Islet precursor cell (in vitro differentiated cells): ENCODE measurements around the gene NTM.
"Not testable (repeated sequence)": the region's sequence is repeated elsewhere in the genome, so short reads cannot be mapped to it uniquely, and the experiment has no call there.

Experiments used
- DNase-seq: peaks from one replicate; pipeline ENCODE4 v3.0.0-alpha.2; 2018

NTM gene

DNA sequence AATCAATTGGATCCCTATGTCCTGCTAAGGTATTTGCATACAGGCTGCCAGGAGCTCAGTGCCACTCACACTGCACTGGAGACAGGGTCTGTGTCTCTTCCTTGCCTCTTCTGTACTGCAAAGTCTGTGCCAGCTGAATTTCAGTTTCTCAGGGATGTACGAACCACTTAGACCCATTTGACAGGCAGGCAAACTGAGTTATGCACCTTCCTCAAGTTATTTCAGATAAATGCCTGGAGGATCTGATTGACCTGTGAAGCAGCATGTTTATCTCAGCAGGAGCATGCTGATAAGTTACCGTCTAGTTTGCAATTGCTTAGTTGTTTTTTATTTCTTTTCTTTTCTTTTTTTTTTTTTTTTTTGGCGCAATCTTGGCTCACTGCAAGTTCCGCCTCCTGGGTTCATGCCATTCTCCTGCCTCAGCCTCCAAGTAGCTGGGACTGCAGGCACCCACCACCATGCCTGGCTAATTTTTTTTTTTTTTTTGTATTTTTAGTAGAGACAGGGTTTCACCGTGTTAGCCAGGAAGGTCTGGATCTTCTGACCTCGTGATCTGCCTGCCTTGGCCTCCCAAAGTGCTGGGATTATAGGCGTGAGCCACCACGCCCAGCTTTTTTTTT, 54.0 kb downstream of the NTM start:
- not testable (repeated sequence) for DNase-seq

DNA sequence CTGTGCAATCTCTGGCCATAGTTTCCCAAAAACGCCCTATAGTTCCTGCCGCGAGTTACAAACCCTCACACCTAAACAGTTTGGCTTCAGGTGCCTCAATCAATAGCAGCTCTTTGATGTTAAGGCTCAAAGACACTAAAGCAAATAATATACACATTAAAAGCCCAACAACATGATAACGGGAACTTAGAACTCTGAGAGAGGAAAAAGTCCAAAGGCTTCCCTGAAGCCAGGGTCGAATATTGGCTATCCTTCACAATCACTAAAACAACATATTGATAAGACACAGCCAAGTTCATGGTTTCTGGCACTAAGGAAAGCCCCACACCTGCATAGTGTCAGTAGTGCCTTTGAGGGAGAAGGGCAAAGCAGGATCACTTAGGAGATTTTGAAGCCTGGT, 54.9 kb downstream of the NTM start:
- DNase-seq = no peak

DNA sequence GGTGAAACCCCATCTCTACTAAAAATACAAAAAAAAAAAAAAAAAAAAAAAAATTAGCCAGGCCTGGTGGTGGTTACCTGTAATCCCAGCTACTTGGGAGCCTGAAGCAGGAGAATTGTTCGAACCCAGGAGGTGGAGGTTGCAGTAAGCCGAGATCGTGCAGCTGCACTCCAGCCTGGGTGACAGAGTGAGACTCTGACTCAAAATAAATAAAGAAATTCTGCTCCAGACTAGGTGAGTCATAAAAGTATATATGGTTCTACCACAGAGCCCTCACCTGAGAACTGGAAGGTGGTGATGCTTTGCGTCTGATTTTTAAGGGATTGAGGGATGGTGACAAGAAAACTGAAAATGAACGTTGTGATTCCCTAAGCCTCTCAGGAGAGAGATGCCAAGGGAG, 58.4 kb downstream of the NTM start:
- no peak for DNase-seq

DNA sequence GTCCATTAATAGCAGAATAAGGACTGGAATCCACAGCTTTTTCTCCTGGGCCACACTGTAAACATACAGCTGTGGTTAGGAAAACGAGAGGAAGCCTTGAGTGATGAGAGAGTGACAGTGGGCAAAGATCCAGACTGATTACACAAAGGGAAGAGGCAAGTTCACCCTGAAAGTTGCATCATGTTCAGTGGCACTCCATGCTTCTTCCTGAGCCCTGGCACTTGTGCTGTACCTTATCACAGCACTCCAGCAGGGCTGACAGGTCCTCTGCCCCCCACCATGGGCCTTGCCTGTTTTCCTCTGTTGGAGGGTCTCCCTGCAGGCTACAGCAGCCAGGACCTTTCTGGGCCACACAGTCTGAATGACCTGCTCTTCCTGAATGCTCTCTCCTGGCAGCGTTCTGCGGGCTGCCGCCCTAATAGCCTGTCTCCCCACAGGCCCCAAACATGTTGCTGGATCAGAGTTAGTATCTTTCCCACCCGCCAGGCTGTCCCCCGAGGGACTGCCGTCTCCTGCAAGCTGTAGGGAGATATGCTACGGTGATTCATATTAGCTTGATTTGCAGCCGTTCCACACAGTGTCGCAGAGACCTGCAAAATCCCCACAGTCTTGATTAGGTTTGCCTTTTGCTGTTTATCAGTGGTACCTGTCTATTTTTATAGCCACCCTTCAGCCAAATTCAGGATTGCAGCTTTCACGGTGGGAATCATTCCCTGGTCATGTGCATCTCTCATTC, 60.2 kb downstream of the NTM start:
- DNase-seq = no peak

DNA sequence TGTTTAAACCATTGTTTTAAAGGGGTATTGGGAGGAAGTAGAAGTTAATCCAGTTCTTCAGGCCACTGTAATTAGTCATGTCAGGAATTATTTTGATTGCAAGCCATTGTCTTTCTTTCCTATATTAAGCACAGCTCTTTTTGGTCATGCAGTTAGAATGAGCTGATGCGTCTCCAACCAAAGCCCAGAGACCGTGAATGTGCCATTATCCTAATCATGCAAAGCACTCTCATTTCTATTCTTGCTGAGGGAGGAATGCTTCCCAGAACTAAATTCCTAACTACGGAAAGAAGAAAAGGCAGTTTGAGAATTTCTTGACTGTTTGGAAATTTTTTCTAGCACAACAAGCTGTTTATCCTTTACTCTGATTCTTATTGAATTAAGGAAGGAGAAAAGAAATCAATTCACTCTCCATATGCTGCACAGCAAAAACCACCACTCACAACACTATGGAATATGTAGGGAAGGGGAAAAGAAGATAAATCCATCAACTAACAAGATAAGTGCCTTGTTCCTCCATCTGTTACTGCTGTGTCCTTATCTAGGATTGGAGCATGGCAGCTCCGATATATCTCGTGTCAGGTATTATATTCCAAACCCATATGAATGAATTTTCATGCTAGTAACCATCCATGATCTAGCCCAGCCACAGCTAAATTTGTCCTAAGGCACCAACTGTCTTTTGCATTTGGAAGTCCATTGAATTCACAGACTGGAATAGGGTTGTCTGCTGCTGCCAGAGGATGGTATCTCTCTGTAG, 70.8 kb downstream of the NTM start:
- DNase-seq = no peak

DNA sequence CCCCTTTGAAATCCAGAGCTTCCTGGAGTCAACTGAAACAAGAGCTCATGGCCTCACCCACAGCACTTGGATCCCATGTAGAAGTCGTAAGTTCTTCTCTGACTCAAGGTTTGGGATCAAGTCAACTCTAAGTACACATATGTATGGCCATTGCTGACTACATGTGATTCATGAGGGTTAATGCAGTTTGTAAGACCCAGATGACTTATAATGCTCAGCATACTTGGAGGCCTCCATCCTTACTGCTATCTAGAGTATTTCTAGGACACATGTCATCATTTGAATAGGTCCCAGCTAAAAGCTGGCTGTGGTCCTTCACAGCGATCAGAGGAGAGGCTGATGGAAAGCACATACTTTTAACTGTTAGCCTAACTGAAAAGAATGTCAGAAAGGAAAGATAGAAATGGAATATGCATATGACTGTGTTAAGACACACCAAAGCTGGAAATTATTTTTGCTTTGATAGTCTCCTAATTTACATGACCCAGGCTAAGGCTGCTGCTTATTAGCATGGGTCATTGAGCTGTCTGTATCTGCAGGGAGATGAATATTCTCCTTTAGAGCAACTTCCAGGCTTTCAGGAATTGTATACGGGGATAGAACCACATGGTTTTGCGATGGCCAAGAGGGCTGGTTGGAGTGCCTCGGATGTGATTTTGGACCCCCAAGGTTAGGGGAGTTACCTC, 76.3 kb downstream of the NTM start:
- DNase-seq = no peak

DNA sequence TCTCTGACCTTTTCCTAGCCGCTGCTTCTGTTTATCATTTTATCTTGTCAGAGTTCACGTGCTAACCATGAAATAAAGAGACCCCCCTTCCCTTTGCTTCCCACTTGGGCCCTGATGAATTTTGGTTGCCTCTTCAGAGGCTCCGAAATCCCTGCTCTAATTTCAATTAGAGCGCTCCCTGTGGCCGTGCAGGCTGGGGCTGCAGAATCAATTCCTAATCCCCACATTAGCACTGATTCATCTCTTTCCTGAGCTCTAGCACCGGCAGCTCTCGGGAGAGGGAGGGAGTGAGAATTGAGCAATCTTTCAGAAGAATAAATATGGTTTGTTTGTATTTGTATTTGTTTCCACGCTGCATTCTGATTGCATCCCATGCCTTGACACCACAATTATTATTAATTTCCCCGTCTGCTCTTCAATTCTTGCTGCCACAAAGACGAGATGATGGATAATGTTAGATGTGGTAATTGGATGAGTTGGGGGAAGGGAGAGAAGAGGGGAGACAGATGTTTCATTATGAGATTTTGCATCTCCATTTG, 76.9 kb downstream of the NTM start:
- DNase-seq = no peak

DNA sequence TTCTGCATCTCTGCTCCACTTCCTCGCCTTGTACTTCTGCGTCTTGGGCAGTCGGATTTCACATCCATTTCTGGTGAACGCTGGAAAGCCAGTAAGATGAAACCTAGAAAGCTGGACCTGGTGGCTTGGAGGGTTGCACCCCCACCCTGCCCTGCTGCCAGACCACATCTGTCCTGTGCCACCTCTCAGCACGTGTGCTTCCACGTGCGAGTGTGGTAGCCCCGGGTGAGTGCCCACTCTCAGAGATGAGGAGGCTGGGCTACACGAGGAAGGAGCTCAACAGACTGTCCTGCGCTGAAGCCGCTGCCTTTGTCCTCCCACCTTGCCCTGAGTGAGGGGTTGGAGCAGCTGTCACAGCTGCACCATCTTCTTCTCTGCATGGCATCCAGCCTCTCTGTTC, 77.5 kb downstream of the NTM start:
- no peak for DNase-seq

DNA sequence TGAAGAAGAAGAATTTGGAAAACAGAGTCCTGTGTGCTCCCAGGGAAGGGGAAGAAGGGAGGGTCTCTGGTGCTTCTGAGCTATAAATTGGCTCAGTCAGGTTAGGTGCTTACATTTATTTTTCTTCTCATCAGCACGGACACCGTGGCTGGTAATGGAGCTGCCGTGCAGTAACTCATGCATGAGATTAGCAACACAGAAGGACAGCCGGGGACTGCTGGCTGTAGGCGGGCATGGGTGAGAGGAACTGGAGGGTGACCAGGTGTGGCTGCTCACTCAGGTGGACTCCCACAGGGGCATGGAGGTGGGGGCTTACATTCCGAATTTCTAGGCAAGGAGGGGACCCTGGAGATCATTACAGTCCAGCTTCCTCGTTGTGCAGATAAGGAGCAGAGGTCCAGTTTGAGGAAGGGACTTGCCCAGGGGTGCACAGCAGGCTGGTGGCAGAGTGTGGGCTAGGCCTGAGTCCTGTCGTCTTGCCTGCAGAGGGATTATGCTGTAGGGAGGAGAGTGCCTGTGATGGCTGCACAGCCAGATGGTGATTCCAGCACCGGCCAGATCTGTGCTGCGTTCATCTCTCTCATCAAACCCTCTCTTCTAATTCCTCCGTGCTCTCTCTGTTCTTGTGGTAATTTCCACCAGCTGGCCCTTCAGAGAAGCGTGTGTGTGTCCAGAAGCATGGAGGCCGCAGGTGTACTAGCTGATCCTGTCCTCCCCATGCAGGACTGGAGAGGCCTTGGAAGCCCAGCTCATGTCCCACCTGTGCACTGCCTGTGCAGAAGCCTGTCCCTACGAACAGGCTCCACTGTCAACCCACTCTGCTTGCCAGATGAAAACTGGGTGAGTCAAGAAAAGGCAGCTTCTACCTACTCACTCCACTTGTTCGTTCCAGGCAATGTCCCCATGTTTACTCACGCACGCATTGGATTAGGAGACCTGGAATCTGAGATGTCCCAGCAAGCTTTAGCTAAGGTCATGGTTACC, 78.9 kb downstream of the NTM start:
- DNase-seq = no peak

DNA sequence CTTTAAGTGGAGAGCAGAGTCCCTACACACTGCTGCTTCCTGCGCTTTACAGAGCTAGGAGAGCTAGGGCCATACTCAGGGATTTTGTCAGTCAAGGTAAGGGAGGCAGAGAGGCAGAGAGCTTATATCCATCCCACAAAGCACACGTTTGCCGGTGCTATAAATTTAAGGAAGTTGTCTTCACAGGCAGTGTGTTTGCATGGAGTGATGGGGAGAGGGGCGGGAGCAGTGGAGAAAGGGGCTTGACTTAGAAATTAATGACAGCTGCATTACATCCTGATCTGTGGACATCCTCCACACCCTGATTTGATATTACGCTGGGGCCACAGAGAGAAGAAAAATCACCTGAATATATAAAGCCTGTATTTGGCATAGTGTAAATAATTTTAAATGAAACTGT, 84.1 kb downstream of the NTM start:
- DNase-seq = no peak

DNA sequence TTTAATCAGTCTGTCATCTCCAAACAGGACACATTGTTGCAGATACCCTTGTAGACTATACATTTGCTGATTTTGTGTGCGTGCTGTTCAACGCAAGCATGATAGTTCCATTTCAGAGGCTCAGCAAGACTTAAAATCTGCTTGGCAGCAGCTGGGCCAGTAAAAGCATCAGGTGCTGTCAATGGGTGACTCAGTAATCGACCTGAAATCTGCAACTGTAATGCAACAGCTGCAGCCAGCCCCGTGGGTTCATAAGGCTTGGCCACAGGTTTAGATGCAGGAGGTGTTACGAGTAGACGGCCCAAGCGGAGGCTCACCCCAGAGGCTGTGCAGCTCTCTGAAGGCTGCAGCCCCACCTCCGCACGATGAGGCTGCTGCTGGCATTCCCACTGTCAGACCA, 84.6 kb downstream of the NTM start:
- no peak for DNase-seq

DNA sequence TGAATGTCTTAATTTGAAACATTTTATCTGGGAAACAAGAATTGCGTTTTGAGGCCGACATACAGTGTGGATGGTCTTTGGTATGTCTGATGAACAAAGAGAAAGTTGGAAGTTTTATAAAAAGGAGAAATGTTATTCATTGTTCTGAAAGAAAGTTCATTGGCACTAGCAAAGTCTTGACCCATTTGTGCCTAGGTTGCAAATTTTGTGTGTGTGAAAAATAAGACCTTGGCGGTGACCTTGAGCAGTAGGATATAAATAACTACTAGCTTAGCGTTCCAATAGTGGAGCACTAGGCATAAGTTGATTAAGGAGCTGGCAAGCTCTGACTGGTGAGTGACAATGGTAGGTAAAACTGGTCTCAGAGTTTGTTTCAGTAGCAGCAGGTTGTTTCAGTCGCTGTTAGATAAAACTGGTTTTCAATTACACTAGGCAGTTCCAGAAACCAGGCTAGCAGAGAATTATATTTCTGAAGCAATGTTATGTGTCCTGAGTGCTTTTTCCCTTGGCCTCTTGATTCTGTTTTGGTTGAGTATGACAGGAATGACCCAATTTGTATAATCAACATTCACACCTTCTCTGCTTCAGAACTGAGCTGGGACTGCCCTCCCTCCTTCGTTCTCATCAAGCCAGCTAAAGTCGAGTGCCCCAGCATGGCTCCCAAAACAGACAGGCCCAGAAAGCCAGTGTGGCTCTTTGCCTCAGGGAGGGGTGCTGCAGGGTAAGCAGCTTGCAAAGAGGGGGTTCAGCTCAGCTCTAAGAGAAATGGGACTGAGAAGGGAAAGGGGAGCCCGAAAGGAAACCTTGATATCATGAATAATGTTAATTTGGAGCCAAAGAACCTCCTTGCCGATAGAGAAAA, 85.7 kb downstream of the NTM start:
- no peak for DNase-seq

DNA sequence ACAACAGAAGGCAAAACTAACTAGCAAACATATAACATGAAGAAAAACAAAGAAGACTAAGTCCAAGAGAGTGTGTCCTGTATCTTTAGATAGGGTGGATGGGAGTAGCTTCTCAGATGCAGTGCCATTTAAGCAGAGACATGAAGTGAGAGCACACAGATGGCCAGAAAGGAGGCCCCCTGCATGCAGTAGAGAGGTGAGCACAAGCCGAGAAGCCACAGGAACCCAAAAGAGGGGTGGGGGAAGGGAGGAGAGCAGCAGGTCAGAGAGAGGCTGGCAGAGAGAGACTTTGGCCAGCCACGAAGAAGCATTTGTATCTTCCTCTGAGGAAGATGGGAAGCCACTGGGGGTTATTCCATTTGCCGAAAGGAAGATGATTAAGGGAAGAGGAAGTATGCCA, 86.7 kb downstream of the NTM start:
- DNase-seq = no peak

DNA sequence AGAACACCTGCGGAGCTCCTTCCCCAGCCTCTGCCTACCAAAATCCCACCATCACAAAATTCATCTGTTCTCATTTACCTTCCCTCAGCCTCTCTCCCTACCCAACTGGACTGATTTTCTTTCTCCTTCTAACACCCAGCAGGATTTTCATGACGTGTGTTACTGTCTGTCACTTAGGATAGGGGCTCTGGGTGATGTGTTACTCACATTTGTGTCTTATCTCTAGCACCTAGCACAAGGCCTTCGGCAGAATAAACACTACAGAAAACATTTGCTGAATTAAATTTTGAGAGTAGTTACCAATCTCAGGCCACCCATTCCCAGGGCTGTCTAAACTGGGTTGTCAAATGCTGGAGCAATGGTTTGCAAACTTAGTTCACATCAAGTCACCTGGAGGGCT, 88.0 kb downstream of the NTM start:
- DNase-seq = no peak

DNA sequence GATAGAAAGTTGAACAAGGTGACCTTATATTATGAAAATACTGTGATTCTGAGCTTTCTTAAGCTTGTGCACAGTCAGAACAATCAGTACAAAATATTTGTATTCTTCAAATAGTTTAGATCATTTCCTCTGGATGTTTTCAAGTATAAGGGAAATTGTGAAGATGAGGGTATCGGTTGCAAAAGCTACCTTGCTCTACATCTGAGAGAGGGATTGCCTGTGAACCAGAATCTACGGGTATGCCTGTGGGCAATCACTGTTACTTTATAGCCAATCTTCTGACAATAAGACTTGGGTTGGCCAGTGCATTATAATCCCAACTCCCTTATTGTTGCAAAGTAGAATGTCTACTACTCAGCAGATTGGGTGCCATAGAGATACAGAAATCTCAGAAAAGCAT, 90.5 kb downstream of the NTM start:
- DNase-seq = no peak

DNA sequence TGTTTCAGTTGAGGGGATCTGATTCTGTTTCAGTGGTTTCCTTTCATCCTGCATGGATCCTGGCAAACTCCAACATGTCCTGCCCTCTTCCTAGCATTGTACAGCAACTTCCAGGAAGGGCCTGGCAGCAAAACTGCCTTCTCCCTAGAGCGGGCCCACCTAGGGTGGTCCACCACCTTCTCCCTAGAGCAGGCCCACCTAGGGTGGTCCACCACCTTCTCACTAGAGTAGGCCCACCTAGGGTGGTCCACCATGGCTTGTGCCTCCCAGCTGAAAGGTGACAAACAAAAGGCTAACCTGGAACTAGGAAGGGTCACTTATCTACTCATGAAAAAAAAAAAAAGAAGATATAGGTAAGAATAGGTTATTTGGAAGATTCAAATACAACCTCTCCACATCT, 92.2 kb downstream of the NTM start:
- DNase-seq = no peak

DNA sequence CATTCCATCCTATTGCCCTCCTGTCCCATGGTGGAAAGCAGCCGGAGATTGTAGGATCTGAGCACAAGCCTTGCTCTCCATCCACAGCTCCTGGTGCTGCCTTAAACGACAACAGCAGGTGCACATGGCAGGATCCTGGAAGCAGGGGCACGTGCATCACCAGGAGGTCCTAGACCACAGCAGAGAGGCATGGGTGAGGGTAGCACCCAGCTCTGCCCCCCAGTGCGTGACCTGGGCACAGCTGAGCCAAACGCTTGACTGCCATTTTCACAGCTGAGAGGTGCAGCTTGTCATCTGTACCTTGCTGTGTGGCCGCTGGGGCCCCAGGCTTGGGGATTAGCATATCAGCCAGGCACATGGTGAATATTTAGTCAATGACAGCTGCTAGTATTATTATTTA, 92.7 kb downstream of the NTM start:
- no peak for DNase-seq

DNA sequence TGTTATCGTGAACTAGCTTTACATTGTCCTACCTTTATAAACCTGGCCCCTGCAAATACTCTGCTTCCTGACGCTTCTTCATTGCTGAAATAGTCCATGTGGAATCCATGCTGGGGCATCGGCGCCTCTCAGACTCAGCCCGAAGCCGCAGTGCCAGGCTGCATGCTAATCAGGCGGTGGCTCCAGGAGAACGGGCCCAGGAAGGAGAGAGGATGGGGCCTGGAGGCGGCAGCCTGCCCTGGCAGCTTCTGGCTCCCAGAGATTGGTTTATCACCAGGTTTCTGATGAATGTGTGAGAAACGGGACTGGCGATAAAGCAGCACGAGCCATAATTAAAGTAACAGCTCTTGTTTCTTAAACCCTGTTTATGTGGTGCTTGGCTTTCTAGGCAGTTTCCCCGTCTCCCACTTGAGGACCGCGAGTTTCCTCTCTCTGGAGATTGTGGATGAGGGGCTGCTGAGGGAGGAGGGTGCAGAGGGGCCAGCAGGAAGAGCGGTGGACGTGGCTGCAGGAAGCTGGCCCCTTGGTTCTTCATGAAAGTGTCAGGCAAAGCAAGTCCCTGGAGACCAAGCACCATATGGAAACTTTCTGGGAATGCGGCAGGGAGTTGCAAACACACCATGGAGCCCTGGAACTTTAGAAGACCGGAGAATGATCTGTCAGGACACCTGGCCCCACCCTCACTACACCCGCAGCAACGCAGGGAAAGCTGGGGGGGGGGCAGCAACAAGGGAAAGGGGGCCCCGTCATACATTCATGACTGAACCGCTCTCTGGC, 93.4 kb downstream of the NTM start:
- no peak for DNase-seq

DNA sequence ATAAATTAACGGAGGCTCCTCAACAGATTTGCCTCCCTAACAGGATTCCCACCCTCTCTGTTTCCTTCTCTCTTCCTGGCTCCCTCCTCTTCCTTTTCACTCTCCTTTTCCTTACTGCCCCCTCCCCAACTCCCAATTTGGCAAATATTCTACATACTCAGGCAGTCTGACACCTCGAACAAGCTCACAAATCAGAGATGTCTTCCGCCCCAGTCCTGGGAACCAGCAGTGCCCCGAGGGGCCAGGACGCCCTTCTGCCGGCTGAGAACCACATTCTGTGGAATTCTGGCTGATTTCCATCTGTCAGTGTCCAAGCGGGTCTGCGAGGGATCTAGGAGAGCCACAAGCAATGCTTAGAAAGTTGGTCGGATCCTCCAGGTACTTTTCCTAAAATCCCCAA, 94.0 kb downstream of the NTM start:
- DNase-seq = peak; percentile 84

DNA sequence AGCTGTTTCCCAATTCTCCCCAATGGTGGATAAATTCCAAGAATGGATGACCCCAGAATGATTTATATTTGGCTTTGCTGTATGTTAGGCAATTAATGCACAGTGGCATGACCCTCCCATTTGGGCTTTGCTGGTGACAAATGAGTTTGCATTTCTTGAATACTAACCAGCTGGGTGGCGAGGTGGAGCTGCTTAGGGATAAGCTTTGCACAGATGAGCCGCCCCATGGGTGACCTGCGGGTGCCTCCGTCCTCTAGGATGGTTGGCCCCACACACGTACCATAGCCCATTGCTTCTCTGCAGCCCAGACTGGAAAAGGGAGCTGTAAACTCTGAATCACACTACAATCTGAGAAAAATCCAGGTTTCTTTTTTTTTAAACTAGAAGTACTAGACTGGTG, 94.6 kb downstream of the NTM start:
- DNase-seq = no peak
